Activated CD4-positive, alpha-beta T cell treated with anti-CD3 and anti-CD28 coated beads, Interleukin-2, amount 10 ng/mL, durations not matched to agents 7 days and 5 days (primary cell): ENCODE measurements around the gene HPCA. TPM values are rescaled to one million over a fixed set of nuclear protein-coding genes. Genes with fewer than 3 reads are reported as not detected.

Experiments used
- CTCF ChIA-PET: fragments of 350-600 bp; sonication (Branson Sonifier 250); formaldehyde crosslinking; loops from one replicate; lab custom pipeline; 2021; ENCODE audit warnings: antibody characterized with exemption; lab: Charles Lee
- POLR2A ChIA-PET: fragments of 350-600 bp; sonication (Branson Sonifier 250); formaldehyde crosslinking; loops from one replicate; lab custom pipeline; 2021; ENCODE audit warnings: antibody characterized with exemption; lab: Charles Lee
- DNase-seq: peaks from one replicate; pipeline ENCODE4 v3.0.0-alpha.2; 2020
- H3K27ac Mint-ChIP-seq: one replicate; pipeline ENCODE4 v1.8.0; 2021; ENCODE audit warnings: mild to moderate bottlenecking, moderate library complexity, mixed read lengths
- H3K27me3 Mint-ChIP-seq: one replicate; pipeline ENCODE4 v1.8.0; 2021; ENCODE audit warnings: mixed read lengths
- H3K36me3 Mint-ChIP-seq: one replicate; pipeline ENCODE4 v1.8.0; 2021; ENCODE audit warnings: low read depth, mixed read lengths
- H3K4me1 Mint-ChIP-seq: one replicate; pipeline ENCODE4 v1.8.0; 2021; ENCODE audit warnings: mixed read lengths
- H3K4me3 Mint-ChIP-seq: one replicate; pipeline ENCODE4 v1.8.0; 2021; ENCODE audit warnings: mild to moderate bottlenecking, moderate library complexity, mixed read lengths
- H3K9me3 Mint-ChIP-seq: one replicate; pipeline ENCODE4 v1.8.0; 2021; ENCODE audit warnings: mixed read lengths
- total RNA-seq, 2 experiments: library from RNA; stranded (reverse); gene quantifications; one replicate each; pipeline ENCODE4 v1.2.3, GENCODE V29; 2021

Gene HPCA
- total RNA-seq, 2 experiments from 2014 or later = not detected

- CTCF ChIA-PET = interaction anchor here (0.5 to 1.5 kb wide), 2 partner anchors 49 to 193 kb away, joined by 3 read pairs; no protein-coding TSS in a partner anchor
Measured at GRCh38 chr1:32894019-32894600, 7.8 kb downstream of the HPCA start.

GRCh38 chr1:32894681-32895080, 8.4 kb downstream of the HPCA start:
- CTCF ChIA-PET = interaction anchor here (0.8 to 1.5 kb wide), 3 partner anchors 10 to 193 kb away, joined by 3 read pairs; no protein-coding TSS in a partner anchor
- peaks cover 58% of the 10 kb centered on the region for H3K27me3 Mint-ChIP-seq
- POLR2A ChIA-PET = no interaction called here
- no peak overlapping the region for H3K27ac Mint-ChIP-seq
- H3K36me3 Mint-ChIP-seq = no peaks in the 10 kb centered on the region
- DNase-seq = no peak
- no peak overlapping the region for H3K4me3 Mint-ChIP-seq
- peaks cover 6% of the 10 kb centered on the region for H3K4me1 Mint-ChIP-seq
- no peaks in the 10 kb centered on the region for H3K9me3 Mint-ChIP-seq

More at GRCh38 chr1:32894019-32894600, 7.8 kb downstream of the HPCA start:
- no peaks in the 10 kb centered on the region for H3K9me3 Mint-ChIP-seq
- H3K4me3 Mint-ChIP-seq = no peak overlapping the region
- H3K27me3 Mint-ChIP-seq = peaks cover 57% of the 10 kb centered on the region
- no peak overlapping the region for H3K27ac Mint-ChIP-seq
- peaks cover 6% of the 10 kb centered on the region for H3K4me1 Mint-ChIP-seq
- H3K36me3 Mint-ChIP-seq = no peaks in the 10 kb centered on the region
- POLR2A ChIA-PET = no interaction called here
- DNase-seq = no peak

- H3K4me3 Mint-ChIP-seq = no peak overlapping the region
- POLR2A ChIA-PET = no interaction called here
- H3K4me1 Mint-ChIP-seq = peaks cover 6% of the 10 kb centered on the region
- no peak overlapping the region for H3K27ac Mint-ChIP-seq
- DNase-seq = no peak
- H3K27me3 Mint-ChIP-seq = peaks cover 58% of the 10 kb centered on the region
- CTCF ChIA-PET = interaction anchor here (0.8 to 1.5 kb wide), 4 partner anchors 9 to 192 kb away, joined by 3 read pairs; no protein-coding TSS in a partner anchor
- H3K36me3 Mint-ChIP-seq = no peaks in the 10 kb centered on the region
- H3K9me3 Mint-ChIP-seq = no peaks in the 10 kb centered on the region
Measured at GRCh38 chr1:32895325-32896215, 9.3 kb downstream of the HPCA start.

- ChIA-PET CTCF (interaction anchor here (0.5 to 0.9 kb wide), 3 partner anchors 10 to 580 kb away, joined by 3 to 4 read pairs (median 4); no protein-coding TSS in a partner anchor), POLR2A (no interaction called here)
- no peaks in the 10 kb centered on the region for H3K36me3 Mint-ChIP-seq
- H3K9me3 Mint-ChIP-seq = no peaks in the 10 kb centered on the region
- peaks cover 6% of the 10 kb centered on the region for H3K4me1 Mint-ChIP-seq
- no peak for DNase-seq
- peaks cover 54% of the 10 kb centered on the region for H3K27me3 Mint-ChIP-seq
- no peak overlapping the region for H3K4me3 Mint-ChIP-seq
- H3K27ac Mint-ChIP-seq = no peak overlapping the region
Measured at GRCh38 chr1:32896451-32896850, 10.2 kb downstream of the HPCA start.

GRCh38 chr1:32897082-32898049, 11.1 kb downstream of the HPCA start:
- ChIA-PET POLR2A (no interaction called here), CTCF (interaction anchor here (0.5 to 0.9 kb wide), 3 partner anchors 9 to 581 kb away, joined by 3 to 4 read pairs (median 3); no protein-coding TSS in a partner anchor)
- no peak overlapping the region for H3K27ac Mint-ChIP-seq
- no peak for DNase-seq
- no peak overlapping the region for H3K4me3 Mint-ChIP-seq
- H3K9me3 Mint-ChIP-seq = no peaks in the 10 kb centered on the region
- peaks cover 9% of the 10 kb centered on the region for H3K4me1 Mint-ChIP-seq
- H3K36me3 Mint-ChIP-seq = no peaks in the 10 kb centered on the region
- H3K27me3 Mint-ChIP-seq = peaks cover 53% of the 10 kb centered on the region

- Mint-ChIP-seq H3K36me3 (no peaks in the 10 kb centered on the region), H3K27me3 (peaks cover 55% of the 10 kb centered on the region), H3K9me3 (no peaks in the 10 kb centered on the region), H3K27ac (no peak overlapping the region), H3K4me1 (peaks cover 5% of the 10 kb centered on the region), H3K4me3 (no peak overlapping the region)
- DNase-seq = no peak
- ChIA-PET POLR2A (no interaction called here), CTCF (interaction anchor here (0.6 to 1.6 kb wide), 2 partner anchors 12 to 167 kb away, joined by 3 to 11 read pairs; partner anchors contain the start of gene HPCA)
Measured at GRCh38 chr1:32898056-32898455, 11.8 kb downstream of the HPCA start.

- peaks cover 5% of the 10 kb centered on the region for H3K4me1 Mint-ChIP-seq
- ChIA-PET POLR2A (no interaction called here), CTCF (interaction anchor here (0.7 to 1.6 kb wide), 2 partner anchors 13 to 191 kb away, joined by 3 to 11 read pairs; partner anchors contain the start of gene HPCA)
- no peak for DNase-seq
- H3K4me3 Mint-ChIP-seq = no peak overlapping the region
- H3K36me3 Mint-ChIP-seq = no peaks in the 10 kb centered on the region
- no peak overlapping the region for H3K27ac Mint-ChIP-seq
- H3K27me3 Mint-ChIP-seq = peaks cover 56% of the 10 kb centered on the region
- H3K9me3 Mint-ChIP-seq = no peaks in the 10 kb centered on the region
Measured at GRCh38 chr1:32898958-32899357, 12.7 kb downstream of the HPCA start.

- Mint-ChIP-seq H3K9me3 (no peaks in the 10 kb centered on the region), H3K27ac (no peak overlapping the region), H3K4me3 (no peak overlapping the region), H3K36me3 (no peaks in the 10 kb centered on the region), H3K4me1 (peaks cover 5% of the 10 kb centered on the region), H3K27me3 (peaks cover 59% of the 10 kb centered on the region)
- DNase-seq = no peak
- ChIA-PET CTCF (interaction anchor here (0.9 to 1.6 kb wide), 3 partner anchors 9 to 28 kb away, joined by 3 to 11 read pairs (median 3); partner anchors contain the start of gene HPCA), POLR2A (no interaction called here)
Measured at GRCh38 chr1:32899586-32900296, 13.4 kb downstream of the HPCA start.

GRCh38 chr1:32900371-32900955, 14.2 kb downstream of the HPCA start:
- peaks cover 61% of the 10 kb centered on the region for H3K27me3 Mint-ChIP-seq
- H3K36me3 Mint-ChIP-seq = no peaks in the 10 kb centered on the region

GRCh38 chr1:32900956-32901822, 14.9 kb downstream of the HPCA start, which contains the start of gene TMEM54:
TSS of gene TMEM54 (minus strand) at chr1:32901389. CDS start at chr1:32901238, 151 bp downstream.
- no peak for DNase-seq
- Mint-ChIP-seq H3K27ac (no peak within 1 kb of the TSS), H3K27me3 (peaks cover 57% of the 10 kb centered on the region), H3K36me3 (no peaks in the 10 kb centered on the region), H3K4me1 (peaks cover 5% of the 10 kb centered on the region), H3K4me3 (peak within 1 kb of the TSS; percentile 56), H3K9me3 (no peaks in the 10 kb centered on the region)
- CTCF ChIA-PET = no interaction called here
- POLR2A ChIA-PET = no interaction called here

More at GRCh38 chr1:32900371-32900955, 14.2 kb downstream of the HPCA start:
- DNase-seq = no peak
- POLR2A ChIA-PET = no interaction called here
- CTCF ChIA-PET = interaction anchor here (0.9 to 1.5 kb wide), 2 partner anchors 10 to 28 kb away, joined by 3 read pairs; no protein-coding TSS in a partner anchor
- Mint-ChIP-seq H3K4me1 (peaks cover 5% of the 10 kb centered on the region), H3K9me3 (no peaks in the 10 kb centered on the region), H3K4me3 (peak overlapping the region; percentile 51), H3K27ac (no peak overlapping the region)
